Transverse colon (tissue), 4 donors: ENCODE results near the gene U2AF2. TPM values are rescaled to one million over a fixed set of nuclear protein-coding genes. Genes with fewer than 3 reads are reported as not detected.

Experiments used
- DNase-seq: peaks from one replicate; pipeline ENCODE4 v3.0.0-alpha.2; 2019
- H3K27ac ChIP-seq, 4 donors: fragments of 200-600 bp; sonication (generic); 2 replicates each; pipeline ENCODE4 v1.5.1; 2016 to 2018; ENCODE audit warnings: inconsistent platforms in 4 of 4
- H3K27me3 ChIP-seq: fragments of 200-600 bp; sonication (generic); 2 replicates; pipeline ENCODE4 v1.5.1; 2017; ENCODE audit warnings: inconsistent platforms
- H3K36me3 ChIP-seq, 4 donors: fragments of 200-600 bp; sonication (generic); 2 replicates each; pipeline ENCODE4 v1.5.1; 2017 to 2019; ENCODE audit warnings: inconsistent platforms in 4 of 4
- H3K4me1 ChIP-seq, 4 donors: fragments of 200-600 bp; sonication (generic); 2 replicates each; pipeline ENCODE4 v1.5.1; 2017 to 2020; ENCODE audit warnings: inconsistent platforms in 4 of 4
- H3K4me3 ChIP-seq, 4 donors: fragments of 200-600 bp; sonication (generic); 1 replicate in 1 of 4; 2 replicates in 3 of 4; pipeline versions ENCODE4 v1.5.1 to v1.6.1; 2017 to 2019; ENCODE audit warnings: inconsistent platforms in 4 of 4
- H3K9me3 ChIP-seq, 2 donors: fragments of 200-600 bp; sonication (generic); 2 replicates each; pipeline ENCODE4 v1.5.1; 2017 to 2019; ENCODE audit warnings: inconsistent platforms in 2 of 2
- CTCF ChIP-seq, 5 experiments: fragments of 200-600 bp in 3 of 5; fragments of 450-650 bp in 2 of 5; sonication (generic) in 3 of 5; IDR thresholded peaks; 1 replicate in 2 of 5; 2 replicates in 3 of 5; pipeline ENCODE4 v1.5.1; 2016 to 2017; ENCODE audit warnings: antibody characterized with exemption in 5 of 5, inconsistent platforms in 3 of 5, mild to moderate bottlenecking in 2 of 5, moderate library complexity in 1 of 5
- EP300 ChIP-seq: sonication (generic); formaldehyde crosslinking; IDR thresholded peaks from one replicate; pipeline ENCODE4 v1.6.1; 2017; ENCODE audit warnings: antibody characterized with exemption, low read depth
- POLR2A ChIP-seq: fragments of 450-650 bp; IDR thresholded peaks from one replicate; pipeline ENCODE4 v1.6.1; 2016; ENCODE audit warnings: antibody characterized with exemption, mild to moderate bottlenecking, moderate library complexity
- POLR2AphosphoS5 ChIP-seq, 3 donors: sonication (generic); formaldehyde crosslinking; IDR thresholded peaks; one replicate each; pipeline ENCODE4 v1.6.1; 2016; ENCODE audit warnings: antibody characterized with exemption in 3 of 3
- WGBS, 2 donors: methylation state at CpG; one replicate each; pipeline ENCODE4 v1.1.5; 2018; ENCODE audit warnings: low coverage in 1 of 2; 5-methylcytosine and 5-hydroxymethylcytosine counted together
- in situ Hi-C, 4 donors: fragments of 200-750 bp; cut with MboI; loops; one replicate each; pipeline versions ENCODE4 v1.15.0 to v1.15.1; 2017; ENCODE audit warnings: low sequenced_read_pairs in 3 of 4, low pct_ligation_motif_present in 1 of 4, low pct_unique_long_range_greater_than_20kb in 1 of 4
- intact Hi-C: fragments of 100-400 bp; cut with DNase I; formaldehyde crosslinking; loops from one replicate; pipeline ENCODE4 v1.15.1; 2023; ENCODE audit warnings: low total_unique reads
- total RNA-seq, 4 donors: library from RNA; depleted of rRNA; stranded (reverse); fragments of >200 nt; gene quantifications; one replicate each; pipeline ENCODE4 v1.1.0, GENCODE V29; 2016

U2AF2 gene
- total RNA-seq, 4 donors from 2014 or later = 112 to 185 (median 130) TPM

GRCh38 chr19:55647732-55648584 is 6.9 kb upstream of the U2AF2 start, which contains the start of gene CCDC106:
TSS of gene CCDC106 (plus strand) at chr19:55648212. CDS start at chr19:55649047, 835 bp downstream.
- TF ChIP-seq EP300 (no peak), POLR2A (no peak), CTCF (IDR thresholded peaks at IDR 0.05) (no peak), POLR2AphosphoS5 (IDR thresholded peaks at IDR 0.05) (peak in 2 of 3 donors; percentile 4 to 29)
- in situ Hi-C loops (no loop called here), intact Hi-C loops (no loop called here)
- Histone ChIP-seq H3K27me3 (no peaks in the 10 kb centered on the region), H3K4me3 (peak within 1 kb of the TSS; percentile 58 to 87 (median 74)), H3K4me1 (peaks cover 20 to 40% (median 33%) of the 10 kb centered on the region in 4 donors), H3K9me3 (no peaks in the 10 kb centered on the region), H3K36me3 (no peaks in the 10 kb centered on the region), H3K27ac (peak within 1 kb of the TSS; percentile 82 to 91 (median 86))
- WGBS, 2 donors = 2% methylated on average over 66 of the region's 87 CpGs; no CpG with 5 or more reads in 1 of the 2 donors
- peak; percentile 72 for DNase-seq

- intact Hi-C loops = no loop called here
- Histone ChIP-seq H3K27me3 (no peaks in the 10 kb centered on the region), H3K4me3 (peak overlapping the region; percentile 58 to 87 (median 74)), H3K36me3 (no peaks in the 10 kb centered on the region), H3K9me3 (no peaks in the 10 kb centered on the region), H3K4me1 (peaks cover 20 to 43% (median 33%) of the 10 kb centered on the region in 4 donors), H3K27ac (peak overlapping the region; percentile 82 to 91 (median 86))
- in situ Hi-C loops = no loop called here
- TF ChIP-seq POLR2AphosphoS5 (IDR thresholded peaks at IDR 0.05) (no peak), CTCF (IDR thresholded peaks at IDR 0.05) (no peak), EP300 (no peak), POLR2A (no peak)
- no peak for DNase-seq
- WGBS, 2 donors = 38% methylated on average over 22 of the region's 25 CpGs; no CpG with 5 or more reads in 1 of the 2 donors
Observed at GRCh38 chr19:55648585-55649267, 6.1 kb upstream of the U2AF2 start.

DNA sequence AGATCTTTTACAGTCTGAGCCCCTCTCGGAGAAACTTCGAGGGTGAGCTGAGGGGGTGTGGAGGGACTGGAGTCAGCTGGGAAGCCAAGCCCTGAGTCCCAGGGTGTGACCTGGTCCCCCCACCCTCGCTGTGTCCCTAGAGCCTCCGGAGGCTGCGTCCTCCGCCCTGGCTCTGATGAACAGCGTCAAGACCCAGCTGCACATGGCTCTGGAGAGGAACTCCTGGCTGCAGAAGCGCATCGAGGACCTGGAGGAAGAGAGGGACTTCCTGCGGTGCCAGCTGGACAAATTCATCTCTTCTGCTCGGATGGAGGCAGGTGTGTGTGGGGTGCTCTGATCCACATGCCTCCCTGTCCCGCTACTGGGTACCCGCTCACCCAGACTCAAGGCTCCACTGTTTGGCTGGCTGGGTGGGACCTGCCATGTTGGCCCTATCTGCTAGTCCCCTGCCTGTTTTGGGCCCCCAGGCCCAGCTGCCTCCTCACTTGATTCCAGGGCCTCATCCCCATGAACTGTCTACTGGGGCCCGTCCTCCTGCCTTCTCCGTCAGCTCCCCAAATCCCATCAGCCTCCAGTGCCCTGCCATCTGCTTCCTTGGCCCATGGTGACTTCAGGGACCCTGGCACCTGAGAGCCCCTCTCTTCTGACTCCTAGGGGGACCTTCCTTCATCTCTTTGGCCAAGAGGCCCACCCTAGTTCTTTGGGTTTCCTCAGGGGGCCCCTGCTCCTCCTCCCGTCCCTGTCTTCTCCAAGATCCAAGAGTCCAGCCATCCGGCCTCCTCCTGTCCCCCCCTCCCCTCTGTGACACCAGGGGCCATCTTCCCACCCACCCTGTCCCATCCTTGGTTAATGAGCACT is 5.3 kb upstream of the U2AF2 start:
- no peak for DNase-seq
- intact Hi-C loops = loop anchor here (10.0 kb wide), 1 partner anchor 265 kb away; the partner anchor contains the start of genes RPL28 and TMEM238

More for the DNA sequence above, 5.3 kb upstream of the U2AF2 start:
- TF ChIP-seq POLR2AphosphoS5 (IDR thresholded peaks at IDR 0.05) (no peak), EP300 (no peak), CTCF (IDR thresholded peaks at IDR 0.05) (no peak), POLR2A (no peak)
- Histone ChIP-seq H3K36me3 (no peaks in the 10 kb centered on the region), H3K9me3 (no peaks in the 10 kb centered on the region), H3K4me3 (peak overlapping the region in 2 of 4 donors; percentile 78 to 87), H3K27ac (peak overlapping the region; percentile 82 to 91 (median 86)), H3K4me1 (peaks cover 16 to 36% (median 25%) of the 10 kb centered on the region in 4 donors), H3K27me3 (no peaks in the 10 kb centered on the region)
- in situ Hi-C loops = no loop called here
- 84 to 100% methylated on average over 2 to 9 of the region's 17 CpGs for WGBS, 2 donors
